Stimulated activated CD4-positive, alpha-beta T cell treated with anti-CD3 and anti-CD28 coated beads, TNF-alpha, amount 100 ng/mL, for 24 hours (primary cell): ENCODE data around the gene ENOX1.
"Not testable (repeated sequence)": the region's sequence is repeated elsewhere in the genome, so short reads cannot be mapped to it uniquely, and the experiment has no call there.

ENCODE experiments used
- DNase-seq, 3 experiments: peaks; one replicate each; pipeline ENCODE4 v3.0.0-alpha.2; 2020; ENCODE audit warnings: low read depth in 3 of 3

The ENOX1 gene

GRCh38 chr13:43357564-43357963, 429.2 kb downstream of the ENOX1 start:
- no peak for DNase-seq

DNA sequence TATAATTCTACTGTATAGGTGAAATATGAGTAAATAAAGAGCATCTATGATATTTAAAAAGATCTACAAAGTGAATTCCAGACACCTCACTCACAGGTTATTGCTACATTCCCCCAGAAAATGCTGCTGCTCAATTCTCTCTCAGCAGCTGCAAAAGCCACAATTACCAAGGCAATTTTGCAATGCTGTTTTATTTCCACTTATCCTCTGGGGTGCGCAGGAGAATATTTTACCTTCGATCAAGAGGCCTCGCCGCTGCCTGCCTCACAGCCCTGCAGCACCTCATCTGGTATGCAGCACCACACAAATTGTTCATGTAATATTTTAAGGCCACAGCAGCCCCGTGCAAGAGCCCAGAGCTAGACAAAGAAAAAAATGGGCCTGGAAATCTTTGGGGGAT, 430.2 kb downstream of the ENOX1 start:
- no peak for DNase-seq

- no peak for DNase-seq
These were observed 431.0 kb downstream of the ENOX1 start for GRCh38 chr13:43355774-43356173.

- no peak for DNase-seq
These were observed 432.4 kb downstream of the ENOX1 start for GRCh38 chr13:43354153-43354945.

DNA sequence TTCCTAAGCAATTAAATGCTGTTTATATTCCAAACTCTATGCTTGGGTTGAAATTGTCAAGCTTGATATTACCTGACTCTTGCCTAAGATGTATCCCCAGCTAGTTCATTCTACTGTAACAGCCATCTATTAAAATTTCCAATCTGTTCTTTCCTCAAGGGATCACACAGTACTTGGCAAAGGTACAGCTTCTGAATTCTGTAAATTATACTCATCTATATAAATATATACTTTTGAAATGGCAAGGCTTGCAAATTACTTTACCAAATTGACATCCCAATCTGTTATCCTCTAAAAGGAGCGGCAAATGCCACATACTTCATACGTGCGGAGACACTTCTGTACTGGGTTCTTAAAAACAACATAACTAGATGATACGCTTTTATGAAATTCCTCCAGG, 433.1 kb downstream of the ENOX1 start:
- DNase-seq = no peak

DNA sequence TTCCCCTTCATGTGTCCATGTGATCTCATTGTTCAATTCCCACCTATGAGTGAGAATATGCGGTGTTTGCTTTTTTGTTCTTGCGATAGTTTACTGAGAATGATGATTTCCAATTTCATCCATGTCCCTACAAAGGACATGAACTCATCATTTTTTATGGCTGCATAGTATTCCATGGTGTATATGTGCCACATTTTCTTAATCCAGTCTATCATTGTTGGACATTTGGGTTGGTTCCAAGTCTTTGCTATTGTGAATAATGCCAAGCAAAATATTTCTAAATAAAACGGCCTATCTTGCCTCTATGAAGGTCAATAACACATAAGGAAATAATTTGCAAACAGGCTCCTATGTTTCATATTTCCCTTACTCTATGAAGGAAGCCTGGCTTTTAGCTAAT, 435.2 kb downstream of the ENOX1 start:
- not testable (repeated sequence) for DNase-seq

DNA sequence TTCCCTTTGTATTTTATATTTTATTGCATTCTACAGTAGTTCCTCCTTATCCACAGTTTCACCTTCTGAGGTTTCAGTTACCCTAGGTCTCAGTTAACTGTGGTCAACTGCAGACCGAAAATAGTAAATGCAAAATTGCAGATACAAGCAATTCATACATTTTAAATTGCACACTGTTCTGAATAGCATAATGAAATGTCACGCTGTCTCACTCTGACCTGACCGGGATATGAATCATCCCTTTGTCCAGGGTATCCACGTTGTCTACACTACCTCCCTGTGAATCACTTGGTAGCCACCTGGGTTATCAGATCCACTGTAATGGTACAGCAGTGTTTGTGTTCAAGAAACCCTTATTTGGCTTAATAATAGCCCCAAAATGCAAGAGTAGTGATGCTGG, 438.4 kb downstream of the ENOX1 start:
- DNase-seq = no peak

- DNase-seq = no peak
These were observed 438.9 kb downstream of the ENOX1 start for GRCh38 chr13:43347877-43348276.

GRCh38 chr13:43346427-43346826, 440.3 kb downstream of the ENOX1 start:
- DNase-seq = no peak

DNA sequence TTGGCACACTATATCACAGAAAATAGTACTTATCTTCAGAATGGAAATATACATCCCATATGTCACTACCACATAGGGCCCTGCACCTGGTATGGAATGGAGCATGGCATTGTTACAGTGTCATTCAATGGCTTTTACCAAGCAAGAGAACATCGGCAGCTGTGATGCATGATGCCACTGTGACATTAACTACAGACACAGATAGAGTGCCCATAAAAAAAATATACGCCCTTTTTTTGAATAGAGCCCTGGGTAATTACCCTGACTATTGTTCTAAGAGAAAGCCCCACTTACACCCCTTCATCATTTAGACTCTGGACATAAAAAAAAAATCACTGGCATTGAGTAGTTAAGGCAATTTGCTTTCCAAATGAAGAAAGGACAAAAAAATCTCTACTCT, 443.1 kb downstream of the ENOX1 start:
- no peak for DNase-seq

- no peak for DNase-seq
These were observed 446.8 kb downstream of the ENOX1 start for GRCh38 chr13:43339805-43340550.

GRCh38 chr13:43339145-43339804, 447.5 kb downstream of the ENOX1 start:
- DNase-seq = no peak

GRCh38 chr13:43335764-43336163, 451.0 kb downstream of the ENOX1 start:
- DNase-seq = no peak

DNA sequence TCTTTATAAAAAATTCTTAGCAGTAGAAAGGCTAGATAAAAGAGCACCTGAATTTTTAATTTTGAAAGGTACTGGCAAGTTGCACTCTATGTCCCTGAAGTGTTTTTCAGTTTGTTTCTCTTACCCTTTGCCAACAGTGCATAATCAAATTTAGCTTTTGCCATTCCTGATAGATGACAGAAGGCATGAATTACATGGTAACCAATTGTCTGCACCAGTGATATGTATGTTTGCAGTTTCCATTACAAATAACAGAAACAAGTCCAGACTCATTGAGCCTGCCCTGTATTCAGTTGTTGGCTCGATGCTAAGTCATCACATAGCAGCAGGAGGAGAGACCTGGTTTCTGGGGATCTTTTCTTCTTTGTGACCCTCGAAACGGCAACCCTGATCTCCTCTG, 453.6 kb downstream of the ENOX1 start:
- DNase-seq = no peak

DNA sequence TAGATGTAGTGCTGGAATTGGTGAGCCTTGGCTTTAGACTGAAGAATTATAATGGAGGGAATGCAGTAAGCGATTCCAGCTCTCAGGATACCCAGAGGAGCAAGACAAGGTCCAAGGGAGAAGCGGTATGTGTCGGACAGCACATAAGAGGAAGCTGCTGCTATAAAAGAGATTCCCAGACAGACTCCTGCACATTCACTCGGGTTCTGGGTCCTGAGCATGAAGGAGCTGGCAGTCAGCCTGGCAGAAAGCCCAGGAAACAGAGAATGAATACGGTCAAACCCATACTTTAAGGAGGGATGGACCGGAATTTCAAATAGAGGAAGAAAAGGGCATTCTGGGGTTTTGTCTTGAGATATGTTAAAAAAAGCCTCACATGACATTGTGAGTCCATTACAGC, 455.1 kb downstream of the ENOX1 start:
- no peak for DNase-seq

DNA sequence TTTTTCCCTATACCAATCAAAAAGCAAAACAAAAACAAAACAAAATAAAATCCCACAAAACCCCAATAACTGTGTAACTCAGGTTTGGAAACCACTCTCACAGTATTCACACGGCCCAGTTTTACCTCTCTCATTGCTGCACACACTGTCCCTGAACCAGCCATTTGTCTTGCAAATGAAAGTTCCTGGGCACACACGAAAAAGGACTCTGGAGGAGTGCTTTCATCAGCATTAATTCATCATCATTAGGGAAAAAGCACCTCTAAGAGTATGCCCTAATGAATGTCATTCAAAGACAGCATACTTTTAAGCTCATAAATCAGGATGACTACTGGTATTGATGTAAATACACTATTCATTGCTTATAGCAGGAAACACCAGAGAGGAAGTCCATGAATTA, 457.1 kb downstream of the ENOX1 start:
- no peak for DNase-seq

- DNase-seq = no peak
These were observed 457.9 kb downstream of the ENOX1 start for GRCh38 chr13:43328907-43329306.

DNA sequence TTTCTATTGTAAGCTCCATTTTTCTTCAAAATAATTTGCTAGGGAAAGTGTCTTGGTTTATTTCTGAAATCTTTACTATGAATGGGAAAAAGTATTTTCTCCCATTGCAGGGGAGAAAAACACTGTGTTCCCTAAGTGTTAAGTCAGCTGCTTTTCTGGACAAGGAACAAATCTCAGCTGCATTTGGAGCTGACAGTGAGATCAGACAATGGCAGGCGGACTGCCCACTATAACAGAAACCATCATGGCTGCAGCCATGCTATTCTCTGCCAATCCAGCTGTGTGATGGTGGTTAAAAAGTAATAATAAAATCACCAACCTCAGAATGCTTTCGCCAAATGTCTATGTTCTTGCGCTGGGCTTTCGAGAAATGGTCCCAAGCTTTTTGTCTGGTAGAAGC, 460.7 kb downstream of the ENOX1 start:
- no peak for DNase-seq

DNA sequence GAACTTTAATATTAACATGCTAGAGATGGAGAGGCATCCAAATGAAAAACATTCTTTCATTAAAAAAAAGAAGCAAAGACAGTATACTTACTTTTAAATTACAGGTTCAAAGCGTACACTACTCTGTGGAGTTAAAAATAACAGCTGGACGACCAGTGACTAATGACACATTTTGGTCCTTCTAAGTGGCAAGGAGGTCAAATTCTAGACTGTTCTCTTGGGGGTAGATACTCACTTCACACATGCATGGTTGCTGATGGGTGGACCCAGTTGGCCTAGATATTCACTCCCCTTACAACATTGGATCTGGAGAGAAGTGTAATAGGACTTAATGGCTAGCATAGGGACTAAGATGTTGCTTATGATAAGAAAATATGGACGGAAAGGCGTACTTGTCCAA, 461.1 kb downstream of the ENOX1 start:
- DNase-seq = no peak

- no peak for DNase-seq
These were observed 462.6 kb downstream of the ENOX1 start for GRCh38 chr13:43324129-43324528.

GRCh38 chr13:43319617-43320444, 466.9 kb downstream of the ENOX1 start:
- no peak for DNase-seq

DNA sequence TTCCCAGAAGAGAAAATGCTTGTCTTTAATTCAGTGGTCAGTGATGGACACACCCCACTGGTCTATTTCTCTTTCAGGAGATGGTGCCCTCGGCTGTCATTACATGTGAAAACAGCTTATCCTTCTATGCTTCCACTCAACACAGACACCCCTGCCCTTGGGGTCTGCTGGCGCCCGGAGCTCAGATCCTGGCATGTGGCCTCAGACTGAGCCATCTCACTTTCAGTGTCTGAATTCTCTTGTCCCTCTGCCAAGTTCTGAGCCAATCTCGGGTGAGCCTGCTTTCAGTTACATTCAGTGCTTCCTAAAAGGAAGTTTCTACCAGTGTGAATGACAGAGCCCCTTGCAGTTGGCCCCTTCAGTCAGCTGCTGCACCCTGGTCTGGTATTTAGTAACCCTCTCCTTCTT, 469.8 kb downstream of the ENOX1 start:
- DNase-seq = no peak
